Embryonic facial prominence (tissue), 1 donor: ENCODE results near the gene IL10RA.
"Not testable (repeated sequence)": the region's sequence is repeated elsewhere in the genome, so short reads cannot be mapped to it uniquely, and the experiment has no call there.

ENCODE experiments used
- DNase-seq: peaks from one replicate; pipeline ENCODE4 v3.0.0-alpha.2; 2016; ENCODE audit errors: extremely low spot score

IL10RA gene

GRCh38 chr11:117961896-117962295, 24.3 kb upstream of the IL10RA start:
- DNase-seq, result no peak

DNA sequence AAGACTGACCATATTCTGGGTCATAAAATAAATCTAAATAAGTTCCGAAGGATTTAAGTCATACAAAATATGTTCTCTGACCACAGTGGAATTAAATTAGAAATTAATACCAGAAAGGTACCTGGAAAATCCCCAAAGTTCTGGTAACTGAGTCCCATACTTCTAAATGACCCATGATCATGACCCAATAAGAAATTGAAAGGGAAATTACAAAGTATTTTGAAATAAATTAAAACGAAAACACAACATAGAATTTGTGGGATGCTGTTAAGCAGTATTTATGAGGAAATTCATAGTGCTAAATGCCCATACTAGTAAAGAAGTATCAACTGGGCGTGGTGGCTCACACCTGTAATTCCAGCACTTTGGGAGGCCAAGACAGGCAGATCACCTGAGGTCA, 23.4 kb upstream of the IL10RA start:
- DNase-seq, result no peak

DNA sequence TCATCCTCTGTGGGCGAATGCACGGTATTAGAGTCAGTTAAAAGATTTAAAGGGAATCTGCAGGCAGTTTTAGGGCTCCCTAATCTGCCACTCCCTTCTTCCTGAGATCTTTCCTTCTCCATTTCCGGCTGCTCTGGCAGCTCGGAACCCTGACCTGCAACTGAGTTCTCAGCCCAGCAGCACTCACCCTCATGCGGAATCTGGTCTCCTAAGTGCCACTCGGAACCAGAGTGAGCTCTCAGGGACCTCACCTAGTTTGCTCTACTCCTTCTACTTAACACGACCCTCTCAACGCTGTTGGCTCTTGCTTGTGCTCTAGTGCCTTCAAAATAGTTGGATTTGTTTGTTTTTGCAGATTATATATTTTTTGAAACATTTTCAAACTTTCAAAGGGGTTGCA, 19.3 kb upstream of the IL10RA start:
- DNase-seq, result no peak

GRCh38 chr11:117969160-117969991, 16.8 kb upstream of the IL10RA start:
- no peak for DNase-seq

DNA sequence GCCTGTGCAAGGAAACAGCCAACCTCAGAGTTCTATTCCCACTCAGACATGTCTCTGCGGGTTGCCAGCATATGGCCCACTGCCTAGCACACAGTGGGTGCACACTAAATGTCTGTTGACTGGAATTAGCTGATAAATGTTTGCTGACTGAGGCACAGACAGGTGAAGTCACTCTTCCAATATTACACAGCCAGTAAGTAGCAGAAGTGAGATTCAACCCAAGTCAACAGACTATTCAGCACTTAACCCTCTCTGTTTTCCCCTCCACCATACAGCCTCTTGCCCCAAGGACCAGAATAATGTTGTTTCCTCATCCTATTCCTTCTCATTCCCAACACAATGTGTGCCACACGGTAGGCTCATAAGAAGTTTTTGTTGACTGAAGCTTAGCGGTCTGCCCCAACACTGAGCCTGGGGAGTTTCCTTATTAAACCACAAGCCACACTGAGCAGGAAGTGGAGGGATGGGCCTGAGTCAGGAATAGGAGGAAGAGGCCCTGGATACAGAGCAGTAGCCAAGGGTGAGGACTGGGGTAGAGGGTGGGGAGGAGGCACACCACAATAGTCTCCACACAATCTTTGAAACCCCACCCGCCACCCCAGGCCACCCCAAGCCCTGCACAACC, 15.7 kb upstream of the IL10RA start:
- DNase-seq, result no peak

DNA sequence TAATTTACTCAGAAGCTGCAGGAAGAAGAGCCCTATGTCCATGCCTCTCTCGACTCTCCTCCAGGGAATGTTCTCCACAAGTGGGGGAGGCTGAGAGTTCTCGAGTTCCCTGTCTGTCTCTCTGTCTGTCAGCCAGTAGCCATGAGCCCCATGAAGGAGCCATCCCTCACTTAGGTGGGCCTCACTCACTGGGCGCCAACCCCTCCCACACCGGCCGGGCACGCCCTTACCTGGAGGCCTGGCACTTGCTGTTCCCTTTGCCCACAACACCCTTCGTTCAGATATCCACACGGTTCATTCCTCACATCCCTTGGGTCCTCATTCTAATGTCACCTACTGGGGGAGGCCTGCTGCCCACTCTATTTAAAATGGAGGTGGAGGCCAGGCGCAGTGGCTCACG, 14.2 kb upstream of the IL10RA start:
- no peak for DNase-seq

- DNase-seq, result no peak
These were observed 13.3 kb upstream of the IL10RA start for GRCh38 chr11:117972629-117973502.

DNA sequence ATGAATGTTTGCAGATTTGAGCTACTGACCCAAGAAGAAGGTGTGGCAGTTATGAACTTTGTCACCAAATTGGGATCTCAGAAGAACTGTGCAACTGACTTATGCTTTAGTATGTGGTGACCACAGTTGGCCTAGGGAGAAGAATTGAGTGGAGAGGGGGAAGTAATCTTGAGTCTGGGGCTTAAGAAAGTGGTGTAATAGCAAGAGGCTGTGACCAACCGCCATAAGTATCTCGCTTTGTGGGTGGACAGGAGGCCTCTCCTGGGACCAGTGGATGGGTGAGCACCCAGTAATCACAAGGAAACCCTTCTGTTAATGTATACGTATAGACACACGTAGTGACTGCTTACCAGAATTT, 12.7 kb upstream of the IL10RA start:
- DNase-seq, result no peak

GRCh38 chr11:117976445-117976844, 9.7 kb upstream of the IL10RA start:
- DNase-seq, result no peak

DNA sequence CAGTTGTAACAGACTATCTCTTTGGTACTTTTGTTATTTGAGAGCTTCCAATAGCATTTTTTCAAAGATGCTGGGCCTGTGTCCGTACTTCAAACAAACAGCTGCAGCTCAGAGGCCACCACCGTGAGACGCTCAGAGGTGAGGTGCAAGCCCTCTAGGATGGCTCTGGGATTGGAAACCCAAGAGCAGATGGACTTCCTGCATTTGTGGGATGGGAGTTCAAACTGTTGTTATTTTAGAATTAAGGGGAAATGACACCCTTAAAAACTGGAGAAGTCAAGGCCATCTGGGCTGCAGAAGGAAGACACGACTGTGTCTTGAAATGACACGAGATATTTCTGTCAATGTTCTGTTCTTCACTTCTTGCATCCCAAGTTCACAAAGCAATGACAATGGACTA, 9.2 kb upstream of the IL10RA start:
- DNase-seq, result no peak

- DNase-seq, result not testable (repeated sequence)
These were observed 8.5 kb upstream of the IL10RA start for GRCh38 chr11:117977612-117978264.

GRCh38 chr11:117978291-117978910, 7.8 kb upstream of the IL10RA start:
- not testable (repeated sequence) for DNase-seq

GRCh38 chr11:117978991-117979390, 7.2 kb upstream of the IL10RA start:
- no peak for DNase-seq

GRCh38 chr11:117979481-117980211, 6.5 kb upstream of the IL10RA start:
- DNase-seq, result no peak

GRCh38 chr11:117980280-117980679, 5.9 kb upstream of the IL10RA start:
- no peak for DNase-seq

DNA sequence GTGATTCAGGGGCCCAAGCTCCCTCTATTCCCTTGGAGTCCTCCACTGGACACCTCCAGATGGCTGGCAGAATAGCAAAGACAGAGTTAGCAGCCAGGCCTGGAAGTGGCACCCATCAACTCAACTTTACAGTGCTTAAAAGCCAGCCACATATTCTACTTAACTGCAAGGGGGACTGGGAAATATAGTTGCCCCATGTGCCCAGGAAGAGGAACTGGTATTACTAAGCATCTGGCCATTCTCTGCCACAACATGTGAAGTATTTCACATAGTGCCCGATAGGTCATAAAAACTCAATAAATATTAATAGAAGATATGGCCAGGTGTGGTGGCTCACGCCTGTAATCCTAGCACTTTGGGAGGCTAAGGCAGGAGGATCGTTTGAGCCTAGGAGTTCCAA, 5.5 kb upstream of the IL10RA start:
- no peak for DNase-seq

- no peak for DNase-seq
These were observed 3.1 kb upstream of the IL10RA start for GRCh38 chr11:117983163-117983475.

DNA sequence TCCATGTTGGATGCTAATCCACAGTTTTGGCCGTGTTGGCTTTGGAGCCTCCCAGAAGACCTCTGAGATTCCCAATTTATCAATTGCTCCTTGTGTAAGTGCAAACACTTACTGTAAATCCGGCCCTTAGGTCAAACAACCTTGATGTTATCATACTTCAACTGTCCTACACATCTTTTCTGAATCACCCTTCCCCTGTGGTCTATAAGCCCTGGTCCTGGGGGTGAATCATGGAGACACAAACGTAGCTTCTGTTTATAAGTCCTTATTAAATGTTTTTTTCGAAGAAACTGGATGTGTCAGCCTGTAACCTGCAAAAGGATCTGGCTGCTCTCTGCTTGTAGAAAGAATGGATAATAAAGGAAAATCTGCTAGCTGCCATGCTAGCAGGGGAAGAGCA, 1.7 kb upstream of the IL10RA start:
- no peak for DNase-seq

DNA sequence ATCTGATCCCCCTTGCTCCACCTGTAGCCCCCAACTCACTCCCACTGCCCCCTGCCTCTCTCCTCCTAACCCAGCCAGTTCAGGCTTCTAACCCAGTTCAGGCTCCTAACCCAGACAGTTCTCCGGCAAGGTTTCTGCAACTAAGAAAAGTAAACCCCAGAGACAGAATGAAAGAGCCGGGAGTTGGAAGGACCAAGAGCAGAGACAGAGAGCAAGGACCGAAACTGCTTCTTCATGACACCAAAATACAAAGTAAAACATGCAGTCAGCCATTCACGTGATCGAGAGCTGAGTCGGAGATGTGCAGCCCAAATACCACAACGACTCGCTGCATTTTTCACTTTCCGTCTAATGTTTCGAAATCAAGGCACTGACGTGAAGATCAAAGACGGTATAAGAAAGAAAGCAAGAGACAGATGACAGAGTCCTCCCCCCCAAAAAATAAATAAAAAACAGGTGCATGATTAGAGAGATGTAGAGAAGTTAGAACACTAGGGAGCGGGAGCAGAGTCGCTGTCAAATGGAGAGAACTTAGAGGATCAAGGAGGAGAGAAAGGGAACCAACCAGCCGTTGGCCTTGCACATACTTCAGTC, 884 bp downstream of the IL10RA start:
- DNase-seq, result no peak

DNA sequence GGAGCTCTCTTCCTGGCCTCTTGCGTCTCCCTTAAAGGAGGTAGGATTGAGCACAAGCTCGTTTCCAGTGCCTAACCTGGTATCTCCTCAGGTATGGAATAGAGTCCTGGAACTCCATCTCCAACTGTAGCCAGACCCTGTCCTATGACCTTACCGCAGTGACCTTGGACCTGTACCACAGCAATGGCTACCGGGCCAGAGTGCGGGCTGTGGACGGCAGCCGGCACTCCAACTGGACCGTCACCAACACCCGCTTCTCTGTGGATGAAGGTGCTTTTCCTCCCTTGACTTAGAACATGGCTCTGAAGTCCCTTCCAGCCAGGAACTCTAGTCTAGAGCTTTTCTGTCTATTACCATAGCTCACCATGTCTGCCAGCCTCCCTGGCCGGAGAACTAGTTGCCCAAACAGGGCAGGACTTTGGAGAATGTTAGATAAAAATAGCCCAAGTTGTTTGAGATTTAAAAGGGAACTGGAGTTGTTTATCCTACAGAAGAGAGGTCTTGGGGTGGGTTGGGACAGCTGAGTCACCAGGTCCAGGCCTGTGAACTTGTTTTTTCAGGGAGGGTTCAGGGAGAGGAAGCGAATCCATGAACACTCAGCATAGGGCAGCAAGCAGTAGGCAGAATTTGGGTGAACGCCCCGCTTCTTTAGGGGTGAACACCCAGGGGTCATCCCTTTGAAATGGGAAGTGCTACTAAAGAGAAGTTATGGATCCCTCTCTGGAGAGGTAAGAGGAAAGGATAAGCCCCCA, 3.3 kb downstream of the IL10RA start:
- no peak for DNase-seq
